MCF 10A (cell line): ENCODE results near the gene FAM170B. TPM values are rescaled to one million over a fixed set of nuclear protein-coding genes. Genes with fewer than 3 reads are reported as not detected.

Experiments
- Bru-seq: library from RNA; stranded (reverse); fragments of 400-500 nt; gene quantifications from one replicate; lab custom pipeline; 2021; lab: Mats Ljungman, UMichigan
- BruChase-seq, 2 experiments: library from RNA; stranded (reverse); fragments of 400-500 nt; gene quantifications; one replicate each; lab custom pipeline; 2021; lab: Mats Ljungman, UMichigan
- BruUV-seq: library from RNA; stranded (reverse); fragments of 400-500 nt; replicated peaks from 2 replicates; lab custom pipeline; 2021; lab: Mats Ljungman, UMichigan
- CTCF ChIA-PET: fragments of 300-600 bp; sonication (Branson Sonifier 250); formaldehyde crosslinking; extraction: SDS; loops from one replicate; lab custom pipeline; 2021; ENCODE audit warnings: antibody characterized with exemption, inconsistent platforms; lab: Yijun Ruan, JAX
- POLR2A ChIA-PET: fragments of 300-600, 350-650 bp; sonication (Branson Sonifier 250); formaldehyde crosslinking; extraction: SDS; loops from one replicate; lab custom pipeline; 2020; ENCODE audit warnings: antibody characterized with exemption, inconsistent platforms; lab: Yijun Ruan, JAX
- DNase-seq: peaks from one replicate; pipeline ENCODE4 v3.0.0-alpha.2; 2018; ENCODE audit not compliant: unreplicated experiment
- H3K27ac Mint-ChIP-seq: one replicate; pipeline ENCODE4 v1.8.0; 2022; ENCODE audit warnings: mild to moderate bottlenecking, low read depth, mixed read lengths; ENCODE audit not compliant: unreplicated experiment
- H3K27me3 Mint-ChIP-seq: one replicate; pipeline ENCODE4 v1.8.0; 2022; ENCODE audit warnings: mixed read lengths; ENCODE audit not compliant: insufficient read depth, unreplicated experiment
- H3K36me3 Mint-ChIP-seq: one replicate; pipeline ENCODE4 v1.8.0; 2022; ENCODE audit warnings: mild to moderate bottlenecking, moderate library complexity, mixed read lengths; ENCODE audit not compliant: insufficient read depth, unreplicated experiment
- H3K4me1 Mint-ChIP-seq: one replicate; pipeline ENCODE4 v1.8.0; 2022; ENCODE audit warnings: mixed read lengths; ENCODE audit not compliant: insufficient read depth, unreplicated experiment
- H3K4me3 Mint-ChIP-seq: one replicate; pipeline ENCODE4 v1.8.0; 2022; ENCODE audit warnings: mild to moderate bottlenecking, moderate library complexity, mixed read lengths; ENCODE audit not compliant: unreplicated experiment
- H3K9me3 Mint-ChIP-seq: one replicate; pipeline ENCODE4 v1.8.0; 2022; ENCODE audit warnings: mixed read lengths; ENCODE audit not compliant: unreplicated experiment
- intact Hi-C: fragments of 100-400 bp; cut with micrococcal nuclease; formaldehyde crosslinking; loops from 2 replicates; pipeline ENCODE4 v1.14.1; 2022
- long read RNA-seq: library from polyadenylated mRNA; stranded (forward); transcript quantifications from one replicate; pipeline ENCODE4 v2.0.0, GENCODE V29; 2022
- total RNA-seq: library from RNA; stranded (reverse); gene quantifications from 2 replicates; pipeline ENCODE4 v1.2.3, GENCODE V29; 2022
- TF ChIP-seq, protein P1 (sequence below): fragments of 200-600 bp; IDR thresholded peaks from one replicate; pipeline ENCODE4 v1.8.0; 2022; ENCODE audit warnings: antibody characterized with exemption, mild to moderate bottlenecking; ENCODE audit not compliant: unreplicated experiment

FAM170B gene
- total RNA-seq (not detected in 2 replicates), Bru-seq, nascent RNA (not detected), BruChase-seq, experiment 1, labeled RNA remaining after a 6-hour chase (not detected), BruChase-seq, experiment 2, labeled RNA remaining after a 2-hour chase (not detected)
- long read RNA-seq, result 0 reads

DNA sequence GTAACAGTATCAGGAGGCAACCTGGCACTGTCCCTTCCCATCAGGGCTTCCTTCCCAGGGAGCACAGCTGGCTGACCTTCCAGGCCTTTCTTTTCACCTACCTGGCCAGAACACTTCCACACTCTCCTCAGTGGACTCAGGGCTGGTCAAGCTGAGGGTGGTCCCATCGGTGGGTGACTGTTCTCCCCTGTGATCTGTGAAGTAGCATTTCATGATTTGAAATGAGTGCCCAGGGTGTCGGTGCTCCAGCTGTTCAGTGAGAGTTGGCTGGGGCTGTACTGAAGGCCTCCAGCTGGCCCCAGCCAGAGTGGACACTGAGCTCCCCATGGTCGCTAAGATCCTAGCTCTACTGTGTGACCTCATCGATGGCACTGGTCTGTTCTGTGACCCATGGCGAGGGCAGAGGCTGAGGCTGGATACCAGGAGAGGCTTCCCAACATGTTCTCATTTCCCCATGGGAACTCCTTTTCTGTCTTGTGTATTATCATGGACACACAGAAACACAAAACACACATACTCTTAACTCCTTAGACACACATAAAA, at the start of gene FAM170B:
FAM170B (minus strand) TSS at position 316 of the 543 bp plus-strand sequence; CDS start at position 213, 103 bp downstream.
- BruUV-seq, result no TSS peak
- Mint-ChIP-seq H3K4me3 (no peak within 1 kb of the TSS), H3K9me3 (no peaks in the 10 kb centered on the region), H3K36me3 (no peaks in the 10 kb centered on the region), H3K27me3 (peaks cover 35% of the 10 kb centered on the region), H3K27ac (no peak within 1 kb of the TSS), H3K4me1 (no peaks in the 10 kb centered on the region)
- intact Hi-C loops, result loop anchor here (5.0 kb wide), 1 partner anchor 91 kb away; no protein-coding TSS in a partner anchor
- TF ChIP-seq, protein P1, sequence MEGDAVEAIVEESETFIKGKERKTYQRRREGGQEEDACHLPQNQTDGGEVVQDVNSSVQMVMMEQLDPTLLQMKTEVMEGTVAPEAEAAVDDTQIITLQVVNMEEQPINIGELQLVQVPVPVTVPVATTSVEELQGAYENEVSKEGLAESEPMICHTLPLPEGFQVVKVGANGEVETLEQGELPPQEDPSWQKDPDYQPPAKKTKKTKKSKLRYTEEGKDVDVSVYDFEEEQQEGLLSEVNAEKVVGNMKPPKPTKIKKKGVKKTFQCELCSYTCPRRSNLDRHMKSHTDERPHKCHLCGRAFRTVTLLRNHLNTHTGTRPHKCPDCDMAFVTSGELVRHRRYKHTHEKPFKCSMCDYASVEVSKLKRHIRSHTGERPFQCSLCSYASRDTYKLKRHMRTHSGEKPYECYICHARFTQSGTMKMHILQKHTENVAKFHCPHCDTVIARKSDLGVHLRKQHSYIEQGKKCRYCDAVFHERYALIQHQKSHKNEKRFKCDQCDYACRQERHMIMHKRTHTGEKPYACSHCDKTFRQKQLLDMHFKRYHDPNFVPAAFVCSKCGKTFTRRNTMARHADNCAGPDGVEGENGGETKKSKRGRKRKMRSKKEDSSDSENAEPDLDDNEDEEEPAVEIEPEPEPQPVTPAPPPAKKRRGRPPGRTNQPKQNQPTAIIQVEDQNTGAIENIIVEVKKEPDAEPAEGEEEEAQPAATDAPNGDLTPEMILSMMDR, result no peak
- ChIA-PET CTCF (interaction anchor here (1.0 kb wide), 1 partner anchor 22 kb away, joined by 3 read pairs; no protein-coding TSS in a partner anchor), POLR2A (no interaction called here)
- DNase-seq, result no peak

DNA sequence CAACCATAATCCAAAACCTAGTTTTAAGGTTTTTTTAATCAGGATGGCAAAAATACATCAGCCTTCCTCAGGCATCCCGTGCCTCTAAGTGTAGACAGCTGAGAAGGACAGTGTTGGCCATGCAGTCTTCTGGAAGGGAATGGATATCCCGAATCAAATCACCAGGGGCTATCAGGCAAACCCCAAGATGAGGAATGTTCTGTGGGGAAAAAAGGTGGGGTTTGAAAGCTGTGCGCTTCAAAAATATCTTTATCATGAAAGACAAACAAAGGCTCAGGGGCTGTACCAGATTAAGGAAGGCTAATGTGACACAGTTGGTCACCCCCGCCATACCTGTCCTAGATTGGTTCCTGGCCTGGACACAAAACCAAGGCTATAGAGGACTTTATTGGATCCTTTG, 49.0 kb upstream of the FAM170B start:
- no peak for DNase-seq
- TF ChIP-seq, protein P1, result no peak
- Mint-ChIP-seq H3K27me3 (peaks cover 32% of the 10 kb centered on the region), H3K9me3 (no peaks in the 10 kb centered on the region), H3K4me3 (no peak overlapping the region), H3K27ac (no peak overlapping the region), H3K36me3 (no peaks in the 10 kb centered on the region), H3K4me1 (no peaks in the 10 kb centered on the region)
- CTCF ChIA-PET, result no interaction called here
- POLR2A ChIA-PET, result no interaction called here
- BruUV-seq, result no TSS peak
- intact Hi-C loops, result no loop called here

DNA sequence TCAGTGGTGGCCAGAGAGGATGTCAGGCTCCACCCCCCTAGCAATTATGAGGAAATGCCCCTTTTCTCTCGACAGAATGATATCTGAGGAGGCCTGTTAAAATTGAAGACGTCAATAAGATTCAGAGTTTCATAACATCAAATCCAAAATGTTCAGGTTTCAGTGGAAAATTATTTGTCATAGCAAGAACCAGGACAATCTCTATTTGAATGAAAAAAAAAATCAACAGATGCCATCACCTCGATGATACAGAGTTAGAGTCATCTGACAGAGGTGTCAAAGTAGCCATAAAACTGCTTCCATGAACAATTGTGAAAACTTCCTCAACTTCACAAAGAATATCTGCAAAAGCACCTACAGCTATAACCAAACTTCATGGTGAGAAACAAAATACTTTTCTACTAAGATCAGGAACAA, 46.6 kb upstream of the FAM170B start:
- BruUV-seq, result no TSS peak
- POLR2A ChIA-PET, result no interaction called here

More for the DNA sequence above, 46.6 kb upstream of the FAM170B start:
- Mint-ChIP-seq H3K27ac (no peak overlapping the region), H3K36me3 (no peaks in the 10 kb centered on the region), H3K4me1 (peaks cover 5% of the 10 kb centered on the region), H3K9me3 (no peaks in the 10 kb centered on the region), H3K27me3 (peaks cover 20% of the 10 kb centered on the region), H3K4me3 (no peak overlapping the region)
- intact Hi-C loops, result no loop called here
- TF ChIP-seq, protein P1, result no peak
- DNase-seq, result no peak
- CTCF ChIA-PET, result no interaction called here
